HG02852 (cell line): ENCODE data around the gene EEF1AKMT4.
"Not testable (repeated sequence)": the region's sequence is repeated elsewhere in the genome, so short reads cannot be mapped to it uniquely, and the experiment has no call there.

Source experiments
- ATAC-seq: cut with Tn5 transposase; IDR thresholded peaks from one replicate; pipeline ENCODE4 v1.9.1; 2021; ENCODE audit warnings: mild to moderate bottlenecking, moderate library complexity; ENCODE audit not compliant: unreplicated experiment

Gene EEF1AKMT4

GRCh38 chr3:184259878-184260723, 10.6 kb downstream of the EEF1AKMT4 start:
- ATAC-seq: no peak

- no peak for ATAC-seq
Observed at GRCh38 chr3:184260724-184261269, 11.3 kb downstream of the EEF1AKMT4 start.

DNA sequence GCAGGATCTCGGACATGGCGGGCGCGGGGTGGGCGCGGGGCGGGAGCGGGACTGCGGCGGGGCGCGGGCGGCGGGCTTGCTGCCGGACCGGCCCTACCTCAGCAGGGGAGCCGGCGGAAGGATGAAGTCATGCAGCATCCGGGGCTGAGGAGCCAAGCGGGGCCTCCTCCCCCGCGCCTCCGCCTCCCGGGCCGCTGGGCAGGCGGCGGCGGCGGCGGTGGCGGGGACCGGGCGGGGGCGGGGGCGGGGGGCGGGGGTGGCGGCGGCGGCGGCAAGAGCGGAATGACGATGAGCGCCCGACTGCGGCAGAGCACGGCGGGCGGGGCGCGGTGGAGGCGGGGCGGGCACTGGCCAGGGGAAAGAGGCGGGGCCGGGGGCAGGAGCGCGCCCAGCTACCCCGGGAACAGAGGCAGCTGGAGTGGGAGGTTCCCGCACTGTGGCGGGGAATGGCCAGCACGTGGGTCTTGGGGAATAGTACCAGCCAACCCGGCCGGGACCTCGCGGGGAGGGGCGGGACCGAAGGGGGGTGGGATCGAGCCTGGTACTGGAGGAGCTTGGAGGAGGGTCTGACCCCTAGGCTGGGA, 11.9 kb downstream of the EEF1AKMT4 start, which contains the start of gene CAMK2N2:
TSS of gene CAMK2N2 (minus strand) at position 284 of the 584 bp plus-strand sequence. CDS start at position 16, 268 bp downstream.
- peak; percentile 49 for ATAC-seq

DNA sequence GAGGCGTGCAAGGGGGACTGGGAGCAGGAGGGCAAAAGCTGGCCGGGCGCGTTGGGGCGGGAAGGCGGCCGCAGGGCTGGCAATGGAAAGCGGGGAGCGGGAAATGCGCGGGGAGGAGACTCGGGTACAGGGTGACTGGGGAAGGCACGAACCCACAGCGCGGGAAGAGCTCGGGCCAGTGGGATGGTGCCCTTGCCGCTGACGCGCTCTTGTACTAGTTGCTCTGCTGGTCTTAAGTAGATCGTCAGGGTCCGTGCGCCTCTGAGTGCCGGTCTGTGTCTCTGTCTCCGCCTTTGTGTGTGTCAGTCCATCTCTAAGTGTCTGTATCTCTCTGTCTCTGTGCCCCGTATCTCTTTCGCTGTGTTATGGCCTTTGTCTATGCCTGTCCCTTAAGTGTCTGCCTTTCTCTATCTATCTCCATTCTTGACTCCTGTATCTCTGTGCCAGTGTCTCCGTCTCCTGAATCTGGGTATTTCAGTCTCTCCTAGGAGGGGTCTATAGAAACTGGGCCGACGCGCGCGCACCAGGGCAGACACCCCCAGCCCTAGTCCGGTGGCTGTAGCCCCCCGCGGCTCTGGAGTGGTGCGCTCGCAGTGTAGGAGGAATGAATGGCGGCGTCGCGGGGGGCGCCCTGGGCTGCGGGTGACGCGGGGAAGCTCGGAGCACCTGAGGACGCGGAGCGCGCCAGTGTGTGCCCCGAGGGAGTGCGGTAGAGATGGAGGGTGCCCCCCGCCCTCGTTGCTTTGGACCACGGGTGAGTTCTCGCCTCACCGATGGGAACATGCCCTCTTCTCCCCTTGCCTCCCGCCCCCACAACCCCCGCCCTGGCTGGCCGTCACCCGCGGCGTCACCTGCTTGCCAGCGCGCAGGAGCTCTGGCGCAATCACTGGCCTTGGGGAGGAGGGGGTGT, 12.6 kb downstream of the EEF1AKMT4 start:
- ATAC-seq: peak; percentile 16

GRCh38 chr3:184262764-184263179, 13.3 kb downstream of the EEF1AKMT4 start:
- ATAC-seq: no peak

- not testable (repeated sequence) for ATAC-seq
Observed at GRCh38 chr3:184267249-184267648, 17.8 kb downstream of the EEF1AKMT4 start.

GRCh38 chr3:184272269-184272668, 22.8 kb downstream of the EEF1AKMT4 start:
- ATAC-seq: no peak

GRCh38 chr3:184275381-184275701, 25.9 kb downstream of the EEF1AKMT4 start:
- ATAC-seq: no peak

- ATAC-seq: no peak
Observed at GRCh38 chr3:184275961-184276910, 26.8 kb downstream of the EEF1AKMT4 start, which contains the start of gene ECE2. TSS of gene ECE2 (plus strand) at chr3:184276022. CDS start at chr3:184276154, 132 bp downstream.

GRCh38 chr3:184277366-184277765, 27.9 kb downstream of the EEF1AKMT4 start:
- no peak for ATAC-seq

- no peak for ATAC-seq
Observed at GRCh38 chr3:184282941-184283340, 33.5 kb downstream of the EEF1AKMT4 start.

DNA sequence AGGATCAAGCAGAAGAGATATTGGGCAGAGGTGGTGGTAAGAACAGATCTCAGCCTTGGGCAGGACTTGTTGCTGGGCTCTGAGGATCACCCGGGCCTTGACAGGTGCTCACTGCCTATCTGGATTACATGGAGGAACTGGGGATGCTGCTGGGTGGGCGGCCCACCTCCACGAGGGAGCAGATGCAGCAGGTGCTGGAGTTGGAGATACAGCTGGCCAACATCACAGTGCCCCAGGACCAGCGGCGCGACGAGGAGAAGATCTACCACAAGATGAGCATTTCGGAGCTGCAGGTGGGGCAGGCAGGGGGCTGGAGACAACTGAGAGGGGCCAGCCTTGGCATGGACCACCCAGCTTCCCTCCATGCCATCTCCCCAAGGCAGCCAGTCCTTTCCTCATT, 34.2 kb downstream of the EEF1AKMT4 start:
- no peak for ATAC-seq

GRCh38 chr3:184284696-184285095, 35.2 kb downstream of the EEF1AKMT4 start:
- no peak for ATAC-seq

DNA sequence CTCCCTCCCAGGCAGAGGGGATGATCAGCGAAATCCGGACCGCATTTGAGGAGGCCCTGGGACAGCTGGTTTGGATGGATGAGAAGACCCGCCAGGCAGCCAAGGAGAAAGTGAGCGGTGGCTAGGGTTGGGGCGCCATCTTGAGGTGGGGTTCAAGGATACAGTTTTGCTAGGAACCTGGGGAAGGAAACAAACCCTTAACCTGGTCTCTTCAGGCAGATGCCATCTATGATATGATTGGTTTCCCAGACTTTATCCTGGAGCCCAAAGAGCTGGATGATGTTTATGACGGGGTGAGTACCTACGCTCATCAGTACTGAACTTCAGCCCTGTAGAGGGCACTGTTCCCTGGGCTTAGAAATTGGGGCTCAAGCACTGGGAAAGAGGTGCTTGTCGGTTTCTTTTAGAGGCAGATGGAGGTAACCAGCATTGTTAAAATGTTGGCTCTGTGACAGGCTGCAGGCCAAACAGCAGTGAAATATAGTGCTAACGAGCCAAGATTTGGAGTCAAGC, 40.0 kb downstream of the EEF1AKMT4 start:
- no peak for ATAC-seq

- ATAC-seq: no peak
Observed at GRCh38 chr3:184290331-184290730, 40.9 kb downstream of the EEF1AKMT4 start.

DNA sequence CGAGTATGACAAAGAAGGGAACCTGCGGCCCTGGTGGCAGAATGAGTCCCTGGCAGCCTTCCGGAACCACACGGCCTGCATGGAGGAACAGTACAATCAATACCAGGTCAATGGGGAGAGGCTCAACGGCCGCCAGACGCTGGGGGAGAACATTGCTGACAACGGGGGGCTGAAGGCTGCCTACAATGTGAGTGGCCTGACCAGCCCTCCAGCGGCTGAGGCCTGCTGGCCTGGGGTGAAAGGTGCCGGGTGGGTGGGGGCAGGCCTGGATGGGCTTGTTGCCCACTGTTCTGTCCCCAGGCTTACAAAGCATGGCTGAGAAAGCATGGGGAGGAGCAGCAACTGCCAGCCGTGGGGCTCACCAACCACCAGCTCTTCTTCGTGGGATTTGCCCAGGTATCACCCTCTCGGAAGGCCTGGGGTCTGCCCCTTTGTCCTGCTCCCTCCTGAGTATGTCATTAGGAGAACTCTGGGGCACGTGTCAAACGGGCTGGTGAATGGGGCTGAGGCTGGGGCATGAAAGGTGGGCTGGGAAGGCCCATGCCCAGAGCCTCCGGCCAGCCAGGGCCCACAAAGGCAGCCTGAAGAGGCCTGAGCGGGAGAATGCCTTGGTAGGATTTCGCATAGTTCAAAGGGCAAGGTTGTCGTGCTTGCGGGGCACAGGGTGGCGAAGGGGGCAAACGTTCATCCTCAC, 41.7 kb downstream of the EEF1AKMT4 start:
- ATAC-seq: no peak

GRCh38 chr3:184291738-184292445, 42.4 kb downstream of the EEF1AKMT4 start:
- no peak for ATAC-seq

- no peak for ATAC-seq
Observed at GRCh38 chr3:184295771-184296170, 46.3 kb downstream of the EEF1AKMT4 start.
